SKM-1 treated with dmso at 0.1 percent for 144 hours (cell line): ENCODE results near the gene SRPK1.

Experiments used
- DNase-seq: peaks from one replicate; lab custom pipeline; 2025; ENCODE audit not compliant: unreplicated experiment; lab: John Stamatoyannopoulos, UW

Gene SRPK1

DNA sequence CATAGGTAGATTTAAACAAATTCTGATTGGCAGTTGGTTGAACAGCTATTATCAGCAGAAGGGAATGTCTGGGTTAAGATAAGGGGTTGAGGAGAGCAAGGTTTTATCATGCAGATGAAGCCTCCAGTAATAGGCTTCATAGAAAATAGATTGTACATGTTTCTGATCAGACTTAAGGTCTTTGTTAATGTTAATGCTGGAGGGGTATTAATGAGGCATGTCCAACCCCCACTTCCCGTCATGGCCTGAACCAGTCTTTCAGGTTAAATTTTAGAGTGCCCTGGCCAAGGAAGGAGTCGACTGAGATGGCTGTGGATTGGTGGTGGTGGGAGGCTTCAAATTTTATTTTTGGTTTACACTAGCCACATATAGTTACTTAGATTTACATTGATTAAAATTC is 136.7 kb downstream of the SRPK1 start:
- no peak for DNase-seq
